ENCODE measurements around the gene UCKL1. TPM values are rescaled to one million over a fixed set of nuclear protein-coding genes. Genes with fewer than 3 reads are reported as not detected.
"Not testable (repeated sequence)": the region's sequence is repeated elsewhere in the genome, so short reads cannot be mapped to it uniquely, and the experiment has no call there.

The UCKL1 gene
- 10 to 100 TPM in 11 of 12 donors, not detected in 1; 30.4 to 59.8 (median 44.2) TPM for polyA plus RNA-seq (ENCODE audit: insufficient read length in 12 of 12)
- long read RNA-seq, donor 1 = 0 reads
- long read RNA-seq, donor 2 = 0 reads
- long read RNA-seq, donor 3, partial matches to known transcripts = 5 of 5 reads
- long read RNA-seq, donor 3, other reads (novel, unspliced or antisense) = 0 of 5 reads
- long read RNA-seq, donor 4 = 0 reads
- long read RNA-seq, donor 5, partial matches to known transcripts = 189 of 233 reads
- long read RNA-seq, donor 5, other reads (novel, unspliced or antisense) = 44 of 233 reads
- long read RNA-seq, donor 6 = 0 reads
- long read RNA-seq, donor 7 = 0 reads
- long read RNA-seq, donor 8 = 0 reads
- long read RNA-seq, donor 9, partial matches to known transcripts = 5 of 5 reads
- long read RNA-seq, donor 9, other reads (novel, unspliced or antisense) = 0 of 5 reads
- long read RNA-seq, donor 10 = 0 reads
- long read RNA-seq, donor 11, partial matches to known transcripts = 51 of 110 reads
- long read RNA-seq, donor 11, other reads (novel, unspliced or antisense) = 59 of 110 reads

DNA sequence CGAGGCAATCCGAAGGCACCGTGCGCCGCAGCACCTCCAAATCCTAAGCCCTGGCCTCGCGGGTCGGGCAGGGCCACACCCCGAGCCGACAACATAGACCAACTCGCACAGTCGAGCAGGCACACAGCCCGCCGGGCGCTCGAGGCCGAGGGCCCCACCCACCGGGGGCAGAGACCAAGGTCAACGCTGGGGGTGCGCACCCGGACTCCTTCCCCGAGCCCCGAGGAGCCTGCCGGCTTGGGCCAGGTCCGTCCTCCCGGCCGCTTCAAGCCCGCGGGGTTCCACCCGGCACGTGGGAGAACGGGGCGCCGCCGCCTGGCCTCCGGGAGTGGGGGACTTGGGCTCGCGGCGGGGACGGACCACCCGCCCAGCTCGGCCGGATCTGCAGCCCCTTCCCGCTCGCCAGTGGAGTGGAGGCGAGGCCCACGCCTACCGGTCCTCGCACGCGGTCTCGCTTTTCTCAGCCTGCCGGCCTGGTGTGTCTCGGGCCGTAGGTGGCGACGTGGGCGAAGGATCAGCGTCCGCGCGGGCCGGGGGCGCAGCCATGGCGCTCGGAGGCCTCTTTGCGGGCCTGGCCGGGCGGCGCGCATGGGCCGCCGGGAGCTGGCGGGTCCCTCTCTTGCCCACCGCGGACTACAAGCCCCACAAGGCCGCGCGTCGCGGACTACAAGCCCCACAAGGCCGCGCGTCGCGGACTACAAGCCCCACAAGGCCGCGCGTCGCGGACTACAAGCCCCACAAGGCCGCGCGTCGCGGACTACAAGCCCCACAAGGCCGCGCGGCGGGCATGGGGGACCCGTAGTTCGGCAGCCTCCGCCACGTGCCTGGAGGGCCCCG, at the start of gene UCKL1:
UCKL1 (minus strand) TSS at position 590 of the 837 bp plus-strand sequence; CDS start at position 546, 44 bp downstream.
- peak; percentile 91 for DNase-seq

- DNase-seq = no peak
Observed at GRCh38 chr20:64005394-64005793, 49.2 kb upstream of the UCKL1 start.

DNA sequence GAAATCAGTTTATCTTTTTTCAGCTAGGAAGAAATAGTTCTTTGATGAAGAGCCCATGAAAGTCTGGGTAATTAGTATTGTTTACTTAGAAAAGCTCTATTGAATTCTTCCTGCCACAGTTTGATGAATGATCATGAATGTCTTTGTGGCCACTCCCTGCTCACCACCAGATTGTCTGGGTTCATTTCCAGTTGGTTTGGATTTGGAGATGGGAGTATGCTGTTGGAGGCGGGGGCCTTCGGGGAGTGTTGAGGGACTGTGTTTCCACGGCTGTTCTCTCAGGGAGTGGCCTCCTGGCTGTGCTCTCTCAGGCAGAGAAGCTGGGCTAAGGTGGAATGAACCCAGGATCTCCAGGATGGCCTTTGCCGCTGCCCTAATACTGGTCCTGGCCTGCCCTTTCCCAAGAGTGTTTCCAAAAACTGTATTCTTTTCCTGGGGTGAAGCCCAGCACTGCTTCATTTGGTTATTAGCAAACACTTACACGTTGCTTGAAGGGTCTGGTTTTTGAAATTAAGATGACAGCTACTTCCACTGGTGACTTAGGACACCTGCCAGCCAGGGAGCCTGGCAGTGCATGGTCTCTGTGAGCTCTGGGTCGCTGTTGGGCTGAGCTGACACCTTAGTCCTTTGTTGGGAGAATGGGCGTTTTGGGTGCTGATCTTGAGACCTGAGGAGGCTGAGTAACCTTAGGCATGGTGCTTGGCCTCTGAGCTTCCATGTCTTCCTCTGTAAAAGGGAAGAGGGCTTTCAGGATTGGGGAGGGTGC, 47.9 kb upstream of the UCKL1 start:
- no peak for DNase-seq

GRCh38 chr20:64001607-64002011, 45.4 kb upstream of the UCKL1 start:
- DNase-seq = no peak

GRCh38 chr20:64000906-64001305, 44.7 kb upstream of the UCKL1 start:
- DNase-seq = no peak

GRCh38 chr20:63982937-63983336, 26.7 kb upstream of the UCKL1 start:
- DNase-seq = no peak

DNA sequence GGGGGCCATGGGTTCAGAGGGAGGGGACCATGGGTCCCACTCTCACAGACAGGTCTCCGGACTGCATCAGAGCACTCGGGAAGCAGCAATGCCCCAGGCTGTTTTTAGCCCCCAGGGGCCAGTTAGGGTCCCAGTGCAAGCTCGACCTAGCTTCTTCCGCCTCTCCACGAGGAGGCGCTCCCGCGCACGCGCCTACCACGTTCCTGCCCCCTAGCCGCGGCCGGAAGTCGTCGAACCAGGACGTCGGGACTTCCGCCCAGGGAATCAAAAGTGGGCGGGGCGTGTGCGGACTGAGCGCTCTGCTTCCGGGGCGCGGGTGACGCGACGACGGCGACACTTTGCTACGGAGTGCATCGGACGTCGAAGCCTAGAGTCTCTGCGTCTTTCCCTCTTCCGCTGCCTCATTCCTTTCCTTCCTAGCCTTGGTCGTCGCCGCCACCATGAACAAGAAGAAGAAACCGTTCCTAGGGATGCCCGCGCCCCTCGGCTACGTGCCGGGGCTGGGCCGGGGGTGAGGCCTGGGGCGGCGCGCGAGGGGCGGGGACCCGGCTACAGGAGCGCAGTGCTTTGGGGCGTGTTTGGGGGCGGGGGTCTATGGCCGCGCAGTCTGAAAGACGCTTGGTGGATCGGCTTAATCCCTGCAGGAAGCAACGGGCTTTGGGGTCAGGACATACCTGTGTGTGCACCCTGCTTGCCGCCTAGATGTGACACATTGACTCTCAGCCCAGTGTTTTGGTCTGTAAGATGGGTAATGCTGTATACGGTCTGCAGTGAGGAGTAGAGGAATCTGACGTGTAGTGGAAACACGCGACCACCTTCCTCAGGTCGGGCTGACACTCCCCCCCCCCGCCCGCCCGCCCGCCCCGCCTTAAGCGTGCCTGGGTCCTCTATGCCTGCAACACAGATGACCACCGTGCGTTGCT, 24.9 kb upstream of the UCKL1 start, which contains the start of gene PRPF6:
PRPF6 (plus strand) TSS at position 327 of the 923 bp plus-strand sequence; CDS start at position 441, 114 bp downstream.
- DNase-seq = peak; percentile 95

GRCh38 chr20:63980317-63980805, 24.1 kb upstream of the UCKL1 start:
- no peak for DNase-seq

GRCh38 chr20:63979557-63980316, 23.5 kb upstream of the UCKL1 start, which contains the start of gene SAMD10:
TSS of gene SAMD10 (minus strand) at chr20:63979642. CDS start at chr20:63979467, 175 bp downstream.
- DNase-seq = no peak

GRCh38 chr20:63979229-63979556, 23.0 kb upstream of the UCKL1 start:
- DNase-seq = no peak

DNA sequence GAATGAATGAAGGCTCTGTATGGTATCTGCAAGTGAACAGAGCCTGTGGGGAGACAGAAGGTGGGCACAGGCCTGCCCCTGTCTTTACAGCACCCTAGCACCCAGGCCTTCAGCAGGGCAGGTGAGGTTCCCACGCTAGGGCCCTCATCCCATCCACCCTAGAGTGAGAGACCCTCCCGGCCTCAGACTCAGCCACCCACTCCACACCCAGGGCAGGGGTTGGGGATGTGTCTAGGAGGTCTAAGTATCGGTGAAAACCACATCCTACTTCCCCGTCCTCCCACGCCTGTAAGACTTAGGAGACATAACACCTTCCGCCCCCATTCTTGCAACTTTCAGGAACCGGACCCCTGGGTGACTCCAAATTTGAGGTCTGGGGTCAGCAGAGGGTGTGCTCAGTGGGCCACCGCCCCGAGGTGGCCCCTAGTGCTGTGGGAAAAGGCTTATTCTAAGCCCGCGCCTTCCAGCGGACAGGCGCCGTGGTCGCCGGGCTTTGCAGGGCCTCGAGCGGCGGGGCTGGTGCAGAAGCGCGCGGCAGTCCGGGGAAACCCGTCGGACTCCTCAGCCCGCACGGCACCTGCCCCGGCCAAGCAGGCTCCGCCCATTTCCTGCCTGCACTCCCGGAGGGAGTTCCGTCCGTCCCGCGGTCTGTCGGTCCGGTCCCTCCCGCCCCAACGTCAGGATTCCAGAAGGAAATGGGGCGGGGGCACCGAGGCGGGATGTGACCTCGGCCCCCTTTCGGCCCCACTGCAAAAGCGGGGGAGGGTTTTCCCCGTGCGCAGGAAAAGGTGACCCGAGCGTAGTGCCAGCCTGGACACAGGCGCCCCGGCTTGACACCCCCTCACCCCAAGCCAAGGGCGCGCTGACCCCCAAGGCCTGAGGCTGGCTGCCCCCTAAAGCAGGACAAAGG, 22.4 kb upstream of the UCKL1 start:
- no peak for DNase-seq

- DNase-seq = no peak
Observed at GRCh38 chr20:63977739-63978276, 21.6 kb upstream of the UCKL1 start.

DNA sequence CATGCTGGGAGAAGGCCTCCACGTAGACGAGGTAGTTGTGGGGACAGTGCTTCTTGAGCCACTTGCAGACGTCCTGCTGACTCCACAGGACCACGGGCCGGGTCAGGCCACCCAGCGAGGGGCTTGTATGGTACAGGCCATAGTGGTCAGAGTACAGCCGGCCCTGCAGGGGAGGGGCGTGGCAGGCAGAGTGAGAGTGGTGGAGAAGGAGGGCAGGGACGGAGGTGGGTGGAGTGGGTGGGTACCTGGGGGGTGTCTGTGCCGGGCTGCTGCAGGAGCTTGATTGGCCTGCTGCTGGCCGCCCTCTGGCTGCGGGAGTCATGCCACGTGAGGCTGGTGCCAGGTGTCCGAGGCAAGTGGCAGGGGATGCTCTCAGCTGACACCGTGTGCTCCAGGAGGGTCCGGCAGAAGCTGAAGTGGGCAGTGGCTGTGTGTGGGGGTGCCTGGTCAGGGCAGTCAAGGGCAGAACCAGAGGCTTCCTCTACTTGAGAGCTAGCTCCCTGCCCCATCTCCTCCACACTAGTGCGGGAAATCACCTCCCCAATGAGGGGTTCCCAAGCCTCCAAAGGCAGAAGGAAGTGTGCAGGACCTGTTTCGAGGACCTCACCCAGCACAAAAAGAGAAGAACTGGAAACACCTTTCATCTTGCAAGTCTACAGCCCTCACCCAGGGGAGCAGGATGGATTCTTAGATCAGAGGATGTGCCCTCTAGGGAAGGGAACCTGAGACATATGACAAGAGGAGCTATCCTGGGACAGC, 20.9 kb upstream of the UCKL1 start:
- DNase-seq = no peak

GRCh38 chr20:63976511-63976910, 20.3 kb upstream of the UCKL1 start:
- not testable (repeated sequence) for DNase-seq

GRCh38 chr20:63974402-63975200, 18.4 kb upstream of the UCKL1 start:
- no peak for DNase-seq

DNA sequence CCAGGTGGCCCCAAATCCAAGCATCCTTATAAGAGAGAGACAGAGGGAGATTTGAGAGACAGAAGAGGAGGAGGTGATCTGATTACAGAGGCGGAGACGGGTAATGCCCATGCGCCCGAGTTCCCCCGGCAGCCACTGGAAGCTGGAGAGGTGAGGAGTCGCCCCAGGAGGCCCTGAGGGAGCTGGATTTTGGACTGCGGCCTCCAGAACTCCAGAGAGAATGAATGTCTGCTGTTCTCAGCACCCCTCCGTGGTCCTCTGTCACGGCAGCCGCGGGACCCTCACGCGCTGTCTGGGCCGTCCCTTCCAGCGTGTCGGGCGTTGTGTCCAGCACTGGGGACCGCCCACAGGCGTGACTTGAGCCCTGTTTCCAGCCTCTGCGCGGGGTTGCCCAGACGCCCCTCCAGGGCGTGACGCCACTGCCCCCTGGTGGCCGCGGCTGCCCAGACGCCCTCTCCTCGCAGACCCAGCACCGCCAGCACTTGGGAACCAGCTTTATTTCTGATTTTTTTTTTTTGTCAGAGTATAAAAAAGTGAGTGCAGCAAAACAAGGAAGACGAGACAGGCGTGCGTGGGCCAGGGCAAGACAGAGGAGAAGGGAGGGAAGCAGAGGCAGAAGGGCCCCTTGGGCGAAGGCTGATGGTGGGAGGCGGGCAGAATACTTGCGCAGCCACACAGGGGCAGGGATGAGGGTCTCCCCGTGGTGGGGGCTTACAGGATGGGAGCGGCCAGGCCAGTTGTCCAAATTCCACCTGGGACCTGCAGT, 17.6 kb upstream of the UCKL1 start:
- peak; percentile 91 for DNase-seq

Data from muscle of arm (tissue), 14 donors.